ENCODE results near the gene CRYBB1. TPM values are rescaled to one million over a fixed set of nuclear protein-coding genes. Genes with fewer than 3 reads are reported as not detected.

Gene CRYBB1
- total RNA-seq, 1 experiment from 2014 or later: not detected

DNA sequence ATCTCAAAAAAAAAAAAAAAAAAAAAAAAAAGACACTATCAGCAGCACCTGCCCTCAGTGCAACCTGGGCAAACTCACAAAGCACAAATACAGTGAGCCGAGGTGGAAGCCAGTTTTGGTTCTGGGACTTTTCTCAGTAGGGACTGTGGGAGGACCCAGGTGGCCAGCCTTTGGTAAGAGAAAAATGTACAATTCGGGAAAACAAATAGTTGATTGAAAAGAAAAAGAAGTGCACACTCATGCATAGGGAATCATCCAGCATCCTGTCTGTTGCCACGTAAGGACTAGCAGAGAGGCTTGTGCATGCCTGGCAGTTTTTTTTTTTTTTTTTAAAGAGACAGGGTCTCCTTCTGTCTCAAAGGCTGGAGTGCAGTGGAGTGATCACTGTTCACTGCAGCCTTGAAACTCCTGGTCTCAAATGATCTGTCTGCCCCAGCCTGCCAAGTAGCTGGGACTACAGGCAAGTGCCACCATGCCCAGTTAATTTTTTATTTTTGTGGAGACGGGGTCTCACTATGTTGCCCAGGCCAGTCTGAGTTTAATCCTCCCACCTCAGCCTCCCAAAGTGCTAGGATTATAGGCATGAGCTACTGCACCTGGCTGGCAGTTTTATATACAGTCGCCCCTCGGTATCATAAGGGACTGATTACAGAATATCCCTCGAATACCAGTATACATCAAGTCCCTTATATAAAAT, 64.6 kb downstream of the CRYBB1 start:
- Histone ChIP-seq H3K4me3 (ENCODE audit: low read depth in 2 of 2, low read length in 2 of 2) (no peak overlapping the region), H3K36me3 (ENCODE audit: control insufficient read depth, insufficient read depth, low read length) (no peaks in the 10 kb centered on the region), H3K9me3 (ENCODE audit: control insufficient read depth, insufficient read depth, low read depth, low read length) (no peaks in the 10 kb centered on the region), H3K27ac (ENCODE audit: low read length) (no peak overlapping the region), H3K4me1 (ENCODE audit: control insufficient read depth, insufficient read depth, low read length) (no peaks in the 10 kb centered on the region), H3K27me3 (ENCODE audit: control insufficient read depth, insufficient read depth, low read length) (no peaks in the 10 kb centered on the region)
- ChIA-PET CTCF (no interaction called here), POLR2A (no interaction called here)
- in situ Hi-C loops (cut with HindIII; ENCODE audit: low pct_unique_long_range_greater_than_20kb, low sequenced_read_pairs): no loop called here
- no TSS peak for BruUV-seq (replicated peaks)
- ATAC-seq (no peak), DNase-seq (ENCODE audit: low read depth, low spot score) (no peak)
- TF ChIP-seq, protein P1, sequence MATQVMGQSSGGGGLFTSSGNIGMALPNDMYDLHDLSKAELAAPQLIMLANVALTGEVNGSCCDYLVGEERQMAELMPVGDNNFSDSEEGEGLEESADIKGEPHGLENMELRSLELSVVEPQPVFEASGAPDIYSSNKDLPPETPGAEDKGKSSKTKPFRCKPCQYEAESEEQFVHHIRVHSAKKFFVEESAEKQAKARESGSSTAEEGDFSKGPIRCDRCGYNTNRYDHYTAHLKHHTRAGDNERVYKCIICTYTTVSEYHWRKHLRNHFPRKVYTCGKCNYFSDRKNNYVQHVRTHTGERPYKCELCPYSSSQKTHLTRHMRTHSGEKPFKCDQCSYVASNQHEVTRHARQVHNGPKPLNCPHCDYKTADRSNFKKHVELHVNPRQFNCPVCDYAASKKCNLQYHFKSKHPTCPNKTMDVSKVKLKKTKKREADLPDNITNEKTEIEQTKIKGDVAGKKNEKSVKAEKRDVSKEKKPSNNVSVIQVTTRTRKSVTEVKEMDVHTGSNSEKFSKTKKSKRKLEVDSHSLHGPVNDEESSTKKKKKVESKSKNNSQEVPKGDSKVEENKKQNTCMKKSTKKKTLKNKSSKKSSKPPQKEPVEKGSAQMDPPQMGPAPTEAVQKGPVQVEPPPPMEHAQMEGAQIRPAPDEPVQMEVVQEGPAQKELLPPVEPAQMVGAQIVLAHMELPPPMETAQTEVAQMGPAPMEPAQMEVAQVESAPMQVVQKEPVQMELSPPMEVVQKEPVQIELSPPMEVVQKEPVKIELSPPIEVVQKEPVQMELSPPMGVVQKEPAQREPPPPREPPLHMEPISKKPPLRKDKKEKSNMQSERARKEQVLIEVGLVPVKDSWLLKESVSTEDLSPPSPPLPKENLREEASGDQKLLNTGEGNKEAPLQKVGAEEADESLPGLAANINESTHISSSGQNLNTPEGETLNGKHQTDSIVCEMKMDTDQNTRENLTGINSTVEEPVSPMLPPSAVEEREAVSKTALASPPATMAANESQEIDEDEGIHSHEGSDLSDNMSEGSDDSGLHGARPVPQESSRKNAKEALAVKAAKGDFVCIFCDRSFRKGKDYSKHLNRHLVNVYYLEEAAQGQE (IDR thresholded peaks at IDR 0.05; ENCODE audit: insufficient read depth in 1 of 2, low read depth in 2 of 2, low read length in 1 of 2): no peak
- TF ChIP-seq, protein P2, sequence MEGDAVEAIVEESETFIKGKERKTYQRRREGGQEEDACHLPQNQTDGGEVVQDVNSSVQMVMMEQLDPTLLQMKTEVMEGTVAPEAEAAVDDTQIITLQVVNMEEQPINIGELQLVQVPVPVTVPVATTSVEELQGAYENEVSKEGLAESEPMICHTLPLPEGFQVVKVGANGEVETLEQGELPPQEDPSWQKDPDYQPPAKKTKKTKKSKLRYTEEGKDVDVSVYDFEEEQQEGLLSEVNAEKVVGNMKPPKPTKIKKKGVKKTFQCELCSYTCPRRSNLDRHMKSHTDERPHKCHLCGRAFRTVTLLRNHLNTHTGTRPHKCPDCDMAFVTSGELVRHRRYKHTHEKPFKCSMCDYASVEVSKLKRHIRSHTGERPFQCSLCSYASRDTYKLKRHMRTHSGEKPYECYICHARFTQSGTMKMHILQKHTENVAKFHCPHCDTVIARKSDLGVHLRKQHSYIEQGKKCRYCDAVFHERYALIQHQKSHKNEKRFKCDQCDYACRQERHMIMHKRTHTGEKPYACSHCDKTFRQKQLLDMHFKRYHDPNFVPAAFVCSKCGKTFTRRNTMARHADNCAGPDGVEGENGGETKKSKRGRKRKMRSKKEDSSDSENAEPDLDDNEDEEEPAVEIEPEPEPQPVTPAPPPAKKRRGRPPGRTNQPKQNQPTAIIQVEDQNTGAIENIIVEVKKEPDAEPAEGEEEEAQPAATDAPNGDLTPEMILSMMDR (IDR thresholded peaks at IDR 0.05): no peak
- TF ChIP-seq SIN3A (IDR thresholded peaks at IDR 0.05; ENCODE audit: borderline replicate concordance, insufficient read depth, low read depth, low read length) (no peak), POLR2AphosphoS5 (IDR thresholded peaks at IDR 0.05; ENCODE audit: low read depth, low read length) (no peak), TCF7L2 (IDR thresholded peaks at IDR 0.05; ENCODE audit: low read depth, low read length) (no peak)
- intact Hi-C loops (cut with micrococcal nuclease; ENCODE audit: unreplicated experiment): no loop called here

DNA sequence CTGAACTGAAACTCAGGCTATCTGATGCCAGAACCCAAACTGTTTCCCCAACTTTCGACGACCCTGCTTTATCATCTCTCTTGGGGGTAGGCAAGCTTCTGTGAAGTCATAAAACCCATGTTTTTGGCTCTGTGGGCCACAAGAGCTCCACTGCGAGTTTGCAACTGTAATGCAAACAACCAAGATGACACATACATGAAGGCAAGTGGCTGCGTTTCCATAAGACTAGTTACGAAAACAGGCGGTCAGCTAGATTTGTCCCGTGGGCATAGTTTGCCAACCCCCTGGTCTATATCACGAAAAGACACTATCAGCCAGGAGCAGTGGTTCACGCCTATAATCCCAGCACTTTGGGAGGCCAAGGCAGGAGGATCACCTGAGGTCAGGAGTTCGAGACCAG, 65.4 kb downstream of the CRYBB1 start:
- DNase-seq (ENCODE audit: low read depth, low spot score): no peak
- no TSS peak for BruUV-seq (replicated peaks)
- ChIA-PET POLR2A (no interaction called here), CTCF (no interaction called here)
- in situ Hi-C loops (cut with HindIII; ENCODE audit: low pct_unique_long_range_greater_than_20kb, low sequenced_read_pairs) (no loop called here), intact Hi-C loops (cut with micrococcal nuclease; ENCODE audit: unreplicated experiment) (no loop called here)
- Histone ChIP-seq H3K4me3 (ENCODE audit: low read depth in 2 of 2, low read length in 2 of 2) (no peak overlapping the region), H3K9me3 (ENCODE audit: control insufficient read depth, insufficient read depth, low read depth, low read length) (no peaks in the 10 kb centered on the region), H3K36me3 (ENCODE audit: control insufficient read depth, insufficient read depth, low read length) (no peaks in the 10 kb centered on the region), H3K27me3 (ENCODE audit: control insufficient read depth, insufficient read depth, low read length) (no peaks in the 10 kb centered on the region), H3K4me1 (ENCODE audit: control insufficient read depth, insufficient read depth, low read length) (no peaks in the 10 kb centered on the region), H3K27ac (ENCODE audit: low read length) (no peak overlapping the region)
- TF ChIP-seq POLR2AphosphoS5 (IDR thresholded peaks at IDR 0.05; ENCODE audit: low read depth, low read length) (no peak), SIN3A (IDR thresholded peaks at IDR 0.05; ENCODE audit: borderline replicate concordance, insufficient read depth, low read depth, low read length) (no peak)
- TF ChIP-seq, protein P2 (IDR thresholded peaks at IDR 0.05): no peak
- ATAC-seq: no peak

Measured in Panc1 (cell line).